SK-N-SH treated with all-trans-retinoic acid at 6 μM for 48 hours (cell line): ENCODE results near the gene RAD51B.

Experiments
- ARNTL ChIP-seq: fragments of 450-650 bp; formaldehyde crosslinking; IDR thresholded peaks from 2 replicates; pipeline ENCODE4 v1.5.0; 2020; ENCODE audit warnings: low read depth, mild to moderate bottlenecking, moderate library complexity, borderline replicate concordance
- BACH2 ChIP-seq: fragments of 250-450 bp; sonication (Bioruptor Pico); IDR thresholded peaks from 2 replicates; pipeline ENCODE4 v1.9.0; 2021; ENCODE audit warnings: mild to moderate bottlenecking, borderline replicate concordance
- ISL1 ChIP-seq: fragments of 250-450 bp; sonication (Bioruptor Pico); IDR thresholded peaks from 2 replicates; pipeline ENCODE4 v2.1.2; 2022; ENCODE audit warnings: mild to moderate bottlenecking, moderate library complexity
- PATZ1 ChIP-seq: fragments of 250-450 bp; sonication (Bioruptor Pico); IDR thresholded peaks from 2 replicates; pipeline ENCODE4 v1.8.0; 2020; ENCODE audit warnings: mild to moderate bottlenecking, moderate library complexity, borderline replicate concordance
- ZNF565 ChIP-seq: fragments of 450-650 bp; formaldehyde crosslinking; conservative IDR thresholded peaks from 2 replicates; pipeline ENCODE4 v1.5.0; 2020; ENCODE audit warnings: low read depth, mild to moderate bottlenecking, moderate library complexity
- ZNF70 ChIP-seq: fragments of 450-650 bp; formaldehyde crosslinking; IDR thresholded peaks from 2 replicates; pipeline ENCODE4 v1.5.0; 2020; ENCODE audit warnings: mild to moderate bottlenecking, moderate library complexity

- TF ChIP-seq ISL1 (CRISPR knock-in tag) (no peak), BACH2 (no peak), PATZ1 (CRISPR knock-in tag) (no peak), ZNF70 (CRISPR knock-in tag) (no peak), ARNTL (CRISPR knock-in tag) (no peak), ZNF565 (CRISPR knock-in tag) (no peak)
These were observed 922.4 kb downstream of the RAD51B start for GRCh38 chr14:68741839-68742470.
